Activated naive CD4-positive, alpha-beta T cell treated with anti-CD3 and anti-CD28 coated beads, Interleukin-2, amount 50 U/mL, for 72 hours (primary cell): ENCODE measurements around the gene PEX16. TPM values are rescaled to one million over a fixed set of nuclear protein-coding genes. Genes with fewer than 3 reads are reported as not detected.

Experiments used
- ATAC-seq, 2 donors: fragments of 150-1000 bp; cut with Tn5 transposase; 2 replicates each; pipeline ENCODE4 v1.10.0; 2021; ENCODE audit warnings: mild to moderate bottlenecking in 2 of 2, moderate library complexity in 2 of 2
- DNase-seq, 2 donors: peaks; one replicate each; pipeline ENCODE4 v3.0.0; 2021 to 2022; ENCODE audit warnings: low spot score in 2 of 2
- H3K27ac Mint-ChIP-seq, 2 donors: one replicate each; pipeline ENCODE4 v1.8.0; 2022; ENCODE audit warnings: mild to moderate bottlenecking in 2 of 2, mixed read lengths in 2 of 2
- H3K36me3 Mint-ChIP-seq, 2 donors: one replicate each; pipeline ENCODE4 v1.8.0; 2022; ENCODE audit warnings: mixed read lengths in 2 of 2
- H3K9me3 Mint-ChIP-seq, 2 donors: one replicate each; pipeline ENCODE4 v1.8.0; 2022; ENCODE audit warnings: mixed read lengths in 2 of 2
- total RNA-seq, 2 donors: library from RNA; stranded (reverse); gene quantifications; one replicate each; pipeline ENCODE4 v1.2.3, GENCODE V29; 2022

PEX16 gene
- total RNA-seq, 2 donors from 2014 or later = 33.9 to 39.4 TPM

- no peak overlapping the region for H3K27ac Mint-ChIP-seq
- no peaks in the 10 kb centered on the region for H3K9me3 Mint-ChIP-seq
- DNase-seq (no peak), ATAC-seq (no peak)
- no peaks in the 10 kb centered on the region for H3K36me3 Mint-ChIP-seq
Measured at GRCh38 chr11:45933846-45934579, 16.3 kb upstream of the PEX16 start.

GRCh38 chr11:45933131-45933831 lies 15.6 kb upstream of the PEX16 start:
- Mint-ChIP-seq H3K36me3 (no peaks in the 10 kb centered on the region), H3K27ac (peak overlapping the region in 1 of 2 donors; percentile 53), H3K9me3 (no peaks in the 10 kb centered on the region)
- ATAC-seq (no peak), DNase-seq (no peak)

DNA sequence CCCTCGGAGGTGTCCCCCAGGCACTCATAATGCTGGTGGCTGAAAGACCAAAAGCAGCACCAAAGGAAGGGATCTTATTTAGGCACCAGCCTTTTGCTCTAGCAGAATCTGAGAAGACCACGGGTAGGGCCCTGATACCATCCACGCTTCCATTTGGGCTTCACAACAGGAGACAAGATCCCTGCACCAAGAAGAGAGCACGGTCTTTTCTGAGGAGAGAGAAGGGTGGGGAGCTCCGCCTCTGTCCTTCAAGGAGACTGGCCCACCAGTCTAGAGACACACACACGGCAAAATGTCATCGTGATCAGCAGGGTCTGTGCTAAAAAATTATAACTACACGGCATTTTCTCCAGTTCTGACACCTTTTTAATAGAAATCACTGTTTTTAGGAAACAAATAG lies 14.5 kb upstream of the PEX16 start:
- Mint-ChIP-seq H3K36me3 (no peaks in the 10 kb centered on the region), H3K9me3 (no peaks in the 10 kb centered on the region), H3K27ac (peak overlapping the region in 1 of 2 donors; percentile 81)
- ATAC-seq (no peak), DNase-seq (no peak)

DNA sequence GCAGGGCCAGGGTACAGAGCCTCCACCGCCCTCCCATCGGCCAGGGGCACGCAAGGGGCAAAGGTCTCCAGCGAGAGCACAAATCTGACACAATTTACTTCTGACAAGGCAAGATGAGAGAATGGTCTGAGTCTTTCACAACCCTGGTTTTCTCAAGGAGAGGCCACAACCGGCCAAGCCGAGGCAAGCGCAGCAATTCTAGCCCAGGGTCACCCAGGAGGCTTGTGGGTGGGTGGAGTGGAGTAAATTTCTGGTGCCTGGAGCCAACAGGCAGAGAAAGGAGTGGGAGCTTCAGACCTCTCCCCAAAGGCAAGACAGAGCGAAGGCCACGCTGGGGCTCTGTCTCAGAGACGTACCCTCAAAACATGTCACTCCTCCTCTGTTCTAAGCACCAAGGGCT lies 14.1 kb upstream of the PEX16 start:
- Mint-ChIP-seq H3K27ac (peak overlapping the region; percentile 81), H3K9me3 (no peaks in the 10 kb centered on the region), H3K36me3 (no peaks in the 10 kb centered on the region)
- ATAC-seq (no peak), DNase-seq (no peak)

DNA sequence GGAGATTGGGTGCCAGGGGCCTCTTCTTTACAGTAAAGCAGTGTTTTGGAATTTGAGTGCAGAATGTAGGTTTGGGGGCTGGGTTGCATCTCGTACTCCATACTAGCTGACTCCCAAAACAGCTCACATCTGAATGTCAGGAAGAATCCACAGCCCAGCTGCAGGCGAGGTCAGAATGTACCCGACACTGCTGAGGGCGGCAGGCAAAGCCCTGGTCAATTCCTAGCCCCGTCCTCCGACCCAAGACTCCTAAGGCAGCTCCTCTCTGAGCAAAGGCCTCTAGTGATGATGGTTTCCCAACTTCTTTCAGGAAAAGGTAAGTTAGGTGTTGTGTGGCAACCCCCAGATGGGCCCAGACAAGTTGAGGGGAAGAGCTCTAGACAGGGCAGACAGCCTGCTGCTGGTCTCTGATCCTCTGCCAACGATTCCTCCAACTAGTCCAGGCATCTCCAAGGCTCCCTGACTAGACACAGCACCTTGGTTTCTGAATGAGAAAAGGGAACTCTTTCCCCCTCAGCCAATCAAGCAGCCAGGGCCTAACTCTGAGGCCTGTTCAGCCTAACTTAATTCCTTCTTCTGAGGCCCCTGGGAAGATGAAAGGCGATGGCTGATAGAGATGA lies 13.4 kb upstream of the PEX16 start:
- Mint-ChIP-seq H3K36me3 (no peaks in the 10 kb centered on the region), H3K9me3 (no peaks in the 10 kb centered on the region), H3K27ac (peak overlapping the region; percentile 81)
- DNase-seq = no peak
- no peak for ATAC-seq

DNA sequence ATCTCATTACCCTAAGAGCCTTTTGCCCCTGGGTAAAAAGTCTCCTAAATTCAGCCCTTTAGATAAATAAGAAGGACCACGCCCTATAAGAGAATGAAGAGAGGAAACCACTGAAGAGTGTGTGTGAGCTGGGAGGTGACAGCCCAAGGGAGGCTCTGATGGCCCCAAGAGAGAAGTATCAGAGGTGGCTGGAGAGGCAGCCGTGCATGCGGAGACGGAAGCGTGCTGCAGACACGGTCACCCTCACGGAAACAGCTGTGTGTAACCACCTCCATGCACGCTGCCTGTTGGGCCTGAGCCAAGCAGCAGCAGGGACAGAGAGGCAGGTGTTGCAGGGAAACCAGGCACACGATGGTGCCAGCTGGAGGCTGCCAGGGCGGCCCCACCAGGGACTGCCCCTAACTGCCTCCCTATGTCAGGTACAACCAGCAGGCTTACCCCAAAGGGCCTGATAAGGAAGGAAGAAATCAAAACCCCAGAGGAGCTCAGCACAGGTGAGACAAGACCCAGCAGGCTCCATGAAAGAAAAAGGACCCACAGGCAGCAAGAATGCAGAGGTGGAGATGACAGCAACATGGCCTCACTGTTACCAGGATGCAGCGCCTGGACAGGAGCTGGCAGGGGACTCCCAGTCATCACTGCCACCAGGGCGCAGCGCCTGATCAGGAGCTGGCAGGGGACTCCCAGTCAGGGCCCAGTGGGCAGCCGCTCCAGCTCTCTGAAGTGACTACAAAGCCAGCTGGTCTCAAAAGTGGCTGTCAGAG lies 12.5 kb upstream of the PEX16 start:
- DNase-seq = no peak
- peak; percentile 40 to 57 for ATAC-seq
- Mint-ChIP-seq H3K27ac (peak overlapping the region; percentile 81 to 89), H3K36me3 (no peaks in the 10 kb centered on the region), H3K9me3 (no peaks in the 10 kb centered on the region)

DNA sequence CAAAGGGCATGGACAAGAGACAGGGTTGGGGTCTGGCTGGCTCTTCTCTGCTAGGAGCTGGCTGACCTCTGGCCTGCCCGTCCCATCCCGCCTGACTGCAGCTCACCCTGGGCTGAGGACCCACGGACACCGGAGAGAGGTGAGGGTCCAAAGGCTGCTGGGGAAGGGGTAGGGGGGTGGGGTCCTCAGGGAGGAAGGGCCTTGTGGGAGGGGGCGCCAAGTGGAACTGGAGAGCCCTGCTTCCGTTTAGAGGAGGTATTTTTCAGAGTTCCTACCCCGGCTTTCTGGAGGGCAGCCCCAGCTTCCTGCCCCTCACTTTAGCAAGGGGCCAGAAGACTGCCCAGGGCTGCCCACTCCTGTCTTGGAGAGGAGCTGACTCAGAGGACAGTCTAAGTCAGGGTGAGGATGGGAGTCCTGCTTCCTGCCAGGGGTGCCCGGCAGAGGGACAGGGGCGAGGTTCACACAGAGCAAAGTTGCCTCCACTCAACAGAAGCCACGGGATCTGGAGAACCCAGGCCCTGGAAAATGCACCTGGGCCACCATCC lies 11.9 kb upstream of the PEX16 start:
- peak; percentile 8 to 34 for ATAC-seq
- no peaks in the 10 kb centered on the region for H3K36me3 Mint-ChIP-seq
- DNase-seq = no peak
- no peaks in the 10 kb centered on the region for H3K9me3 Mint-ChIP-seq
- peak overlapping the region; percentile 81 to 89 for H3K27ac Mint-ChIP-seq

GRCh38 chr11:45928535-45929215 lies 11.0 kb upstream of the PEX16 start:
- H3K27ac Mint-ChIP-seq = no peak overlapping the region
- ATAC-seq (no peak), DNase-seq (no peak)
- no peaks in the 10 kb centered on the region for H3K36me3 Mint-ChIP-seq
- H3K9me3 Mint-ChIP-seq = no peaks in the 10 kb centered on the region

DNA sequence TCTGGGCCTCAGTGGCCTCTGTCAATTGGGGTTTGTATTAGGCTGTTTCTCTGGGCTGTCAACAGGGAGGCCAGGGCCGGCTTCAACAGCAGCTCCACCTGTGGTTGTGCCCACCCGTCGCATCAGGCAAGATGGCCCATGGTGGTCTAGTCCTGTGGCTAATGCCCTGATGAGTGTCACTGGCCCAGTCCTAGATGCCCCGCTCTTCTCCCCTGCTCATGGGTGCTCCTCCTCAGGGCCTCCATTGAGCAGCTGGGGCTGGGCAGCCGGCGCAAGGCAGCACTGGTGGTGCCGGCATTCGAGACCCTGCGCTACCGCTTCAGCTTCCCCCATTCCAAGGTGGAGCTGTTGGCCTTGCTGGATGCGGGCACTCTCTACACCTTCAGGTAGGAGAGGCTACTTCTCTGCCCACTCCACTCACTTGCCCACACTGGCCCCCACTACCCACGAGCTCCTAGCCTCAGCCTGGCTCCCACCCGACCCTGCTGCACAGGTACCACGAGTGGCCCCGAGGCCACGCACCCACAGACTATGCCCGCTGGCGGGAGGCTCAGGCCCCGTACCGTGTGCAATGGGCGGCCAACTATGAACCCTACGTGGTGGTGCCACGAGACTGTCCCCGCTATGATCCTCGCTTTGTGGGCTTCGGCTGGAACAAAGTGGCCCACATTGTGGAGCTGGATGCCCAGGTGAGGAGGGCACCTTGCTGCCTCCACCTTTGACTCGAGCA lies 10.2 kb upstream of the PEX16 start:
- ATAC-seq = no peak
- Mint-ChIP-seq H3K27ac (no peak overlapping the region), H3K36me3 (no peaks in the 10 kb centered on the region), H3K9me3 (no peaks in the 10 kb centered on the region)
- DNase-seq = no peak

DNA sequence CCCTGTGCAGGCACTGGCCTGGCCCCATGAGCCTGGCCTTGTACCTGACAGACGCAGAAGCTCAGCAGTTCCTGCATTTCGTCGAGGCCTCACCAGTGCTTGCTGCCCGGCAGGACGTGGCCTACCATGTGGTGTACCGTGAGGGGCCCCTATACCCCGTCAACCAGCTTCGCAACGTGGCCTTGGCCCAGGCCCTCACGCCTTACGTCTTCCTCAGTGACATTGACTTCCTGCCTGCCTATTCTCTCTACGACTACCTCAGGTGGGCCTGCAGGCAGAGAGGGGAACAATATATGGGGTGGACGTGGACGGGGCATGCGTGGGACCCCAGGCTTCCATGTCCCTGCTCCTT lies 9.6 kb upstream of the PEX16 start:
- Mint-ChIP-seq H3K9me3 (no peaks in the 10 kb centered on the region), H3K36me3 (no peaks in the 10 kb centered on the region), H3K27ac (no peak overlapping the region)
- ATAC-seq (no peak), DNase-seq (no peak)

- no peak for ATAC-seq
- Mint-ChIP-seq H3K9me3 (no peaks in the 10 kb centered on the region), H3K27ac (peak overlapping the region in 1 of 2 donors; percentile 50), H3K36me3 (no peaks in the 10 kb centered on the region)
- no peak for DNase-seq
Measured at GRCh38 chr11:45926536-45927331, 9.1 kb upstream of the PEX16 start.

GRCh38 chr11:45926001-45926401 lies 8.3 kb upstream of the PEX16 start:
- no peaks in the 10 kb centered on the region for H3K36me3 Mint-ChIP-seq
- no peaks in the 10 kb centered on the region for H3K9me3 Mint-ChIP-seq
- ATAC-seq = no peak
- peak overlapping the region in 1 of 2 donors; percentile 22 for H3K27ac Mint-ChIP-seq
- DNase-seq = no peak

DNA sequence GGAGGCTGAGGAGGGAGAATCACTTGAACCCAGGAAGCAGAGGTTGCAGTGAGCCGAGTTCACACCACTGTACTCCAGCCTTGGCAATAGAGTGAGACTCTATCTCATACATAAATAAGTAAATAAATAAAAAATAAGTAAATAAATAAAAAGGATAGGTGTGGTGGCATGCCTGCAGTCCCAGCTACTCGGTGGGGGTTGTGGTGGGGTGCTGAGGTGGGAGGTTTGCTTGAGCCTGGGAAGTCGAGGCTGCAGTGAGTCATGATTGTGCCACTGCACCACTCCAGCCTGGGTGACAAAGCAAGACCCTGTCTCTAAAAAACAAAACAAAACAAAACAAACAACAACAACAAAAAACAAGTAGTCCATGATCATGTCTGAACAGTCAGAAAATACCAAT lies 7.9 kb upstream of the PEX16 start:
- no peak for DNase-seq
- Mint-ChIP-seq H3K9me3 (no peaks in the 10 kb centered on the region), H3K36me3 (no peaks in the 10 kb centered on the region), H3K27ac (no peak overlapping the region)
- no peak for ATAC-seq

DNA sequence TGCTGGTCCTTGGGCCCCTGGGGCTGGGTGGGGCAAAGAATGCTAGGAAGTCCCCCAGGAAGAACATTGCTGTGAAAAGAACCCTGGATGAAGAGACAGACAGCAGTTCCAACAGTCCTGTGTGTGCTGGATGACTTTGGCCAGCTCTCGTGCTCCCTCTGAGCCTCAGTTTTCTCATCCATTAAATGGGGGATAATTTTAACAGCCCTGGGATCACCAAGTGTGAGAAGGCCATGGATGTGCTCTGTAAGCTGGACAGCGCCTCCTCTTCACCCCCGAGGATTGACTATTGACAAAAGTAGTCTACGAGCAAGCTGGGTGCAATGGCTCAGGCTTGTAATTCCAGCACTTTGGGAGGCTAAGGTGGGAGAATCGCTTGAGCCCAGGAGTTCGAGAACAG lies 7.2 kb upstream of the PEX16 start:
- ATAC-seq = no peak
- H3K9me3 Mint-ChIP-seq = no peaks in the 10 kb centered on the region
- DNase-seq = no peak

More for the DNA sequence above, 7.2 kb upstream of the PEX16 start:
- Mint-ChIP-seq H3K36me3 (no peaks in the 10 kb centered on the region), H3K27ac (no peak overlapping the region)
